Caco-2 (cell line): Measurements from ENCODE around the gene DDT. TPM values are rescaled to one million over a fixed set of nuclear protein-coding genes. Genes with fewer than 3 reads are reported as not detected.

ENCODE experiments used
- BruUV-seq: library from RNA; stranded (reverse); fragments of 400-500 nt; replicated peaks from 2 replicates; lab custom pipeline; 2021; lab: Mats Ljungman, UMichigan
- CTCF ChIA-PET: fragments of 300-600 bp; sonication (Branson Sonifier 250); formaldehyde crosslinking; loops from one replicate; lab custom pipeline; 2022; ENCODE audit warnings: antibody characterized with exemption; lab: Charles Lee
- POLR2A ChIA-PET: fragments of 300-600 bp; sonication (Branson Sonifier 250); formaldehyde crosslinking; loops from one replicate; lab custom pipeline; 2022; ENCODE audit warnings: antibody characterized with exemption; lab: Charles Lee
- DNase-seq, 2 experiments: peaks; one replicate each; pipeline versions ENCODE4 v3.0.0 to v3.0.0-alpha.2; 2020 to 2022
- H3K27me3 ChIP-seq: replicated peaks from 2 replicates; pipeline ENCODE4 v1.6.0; 2011; ENCODE audit warnings: low read length; ENCODE audit not compliant: control insufficient read depth, insufficient read depth
- H3K36me3 ChIP-seq: 2 replicates; pipeline ENCODE4 v1.5.1; 2011; ENCODE audit warnings: low read length; ENCODE audit not compliant: control insufficient read depth, insufficient read depth
- H3K4me1 ChIP-seq: fragments of 250-450 bp; sonication (Bioruptor Pico); 2 replicates; pipeline ENCODE4 v1.5.1; 2020; ENCODE audit warnings: mild to moderate bottlenecking
- H3K4me3 ChIP-seq: 2 replicates; pipeline ENCODE4 v1.5.1; 2011; ENCODE audit warnings: low read depth, mild to moderate bottlenecking, control low read depth, low read length
- H3K9me3 ChIP-seq: fragments of 250-450 bp; sonication (Bioruptor Pico); 2 replicates; pipeline ENCODE4 v1.5.1; 2020; ENCODE audit warnings: mild to moderate bottlenecking, moderate library complexity
- H3K27ac Mint-ChIP-seq: one replicate; pipeline ENCODE4 v1.8.0; 2022; ENCODE audit warnings: mixed read lengths; ENCODE audit not compliant: unreplicated experiment
- H3K27me3 Mint-ChIP-seq: one replicate; pipeline ENCODE4 v1.8.0; 2022; ENCODE audit warnings: mixed read lengths; ENCODE audit not compliant: insufficient read depth, unreplicated experiment
- H3K36me3 Mint-ChIP-seq: one replicate; pipeline ENCODE4 v1.8.0; 2022; ENCODE audit warnings: mild to moderate bottlenecking, mixed read lengths; ENCODE audit not compliant: insufficient read depth, unreplicated experiment
- H3K4me1 Mint-ChIP-seq: one replicate; pipeline ENCODE4 v1.8.0; 2022; ENCODE audit warnings: low read depth, mixed read lengths; ENCODE audit not compliant: unreplicated experiment
- H3K4me3 Mint-ChIP-seq: one replicate; pipeline ENCODE4 v1.8.0; 2022; ENCODE audit warnings: mild to moderate bottlenecking, moderate library complexity, mixed read lengths; ENCODE audit not compliant: unreplicated experiment
- H3K9me3 Mint-ChIP-seq: one replicate; pipeline ENCODE4 v1.8.0; 2022; ENCODE audit warnings: mixed read lengths; ENCODE audit not compliant: unreplicated experiment
- CTCF ChIP-seq, 2 experiments: fragments of 200-600 bp in 1 of 2; IDR thresholded peaks; 1 replicate in 1 of 2; 2 replicates in 1 of 2; pipeline versions ENCODE4 v1.5.1 to v1.8.0; 2011 to 2022; ENCODE audit warnings: antibody characterized with exemption in 1 of 2, control low read depth in 1 of 2, inconsistent platforms in 1 of 2, low read depth in 1 of 2, low read length in 1 of 2, mild to moderate bottlenecking in 1 of 2, moderate library complexity in 1 of 2; ENCODE audit not compliant: insufficient read depth in 1 of 2, severe bottlenecking in 1 of 2, unreplicated experiment in 1 of 2
- intact Hi-C: fragments of 100-400 bp; cut with micrococcal nuclease; formaldehyde crosslinking; loops from one replicate; pipeline ENCODE4 v1.10.0; 2022; ENCODE audit not compliant: unreplicated experiment
- total RNA-seq: library from RNA; stranded (reverse); gene quantifications from 2 replicates; pipeline ENCODE4 v1.2.3, GENCODE V29; 2022

The DDT gene
- total RNA-seq, 1 experiment from 2014 or later, result 123 TPM

DNA sequence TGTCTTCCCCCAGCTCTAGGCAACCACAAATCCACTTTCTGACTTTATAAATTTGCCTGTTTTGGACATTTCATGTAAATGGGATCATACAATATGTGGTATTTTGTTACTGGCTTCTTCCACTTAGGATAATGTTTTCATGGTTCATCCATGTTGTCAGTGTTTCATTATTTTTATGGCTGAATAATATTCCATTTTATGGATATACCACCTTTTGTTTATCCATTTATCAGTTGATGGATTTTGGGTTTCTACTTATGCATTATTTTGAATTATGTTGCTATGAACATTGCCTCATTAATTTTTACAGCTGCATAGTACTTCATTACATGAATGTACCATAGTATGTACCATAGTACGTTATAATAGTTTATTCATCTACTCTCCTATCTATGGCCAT, 41.9 kb upstream of the DDT start:
- no peak for TF ChIP-seq CTCF (IDR thresholded peaks at IDR 0.05; ENCODE audit: insufficient read depth in 1 of 2, low read depth in 1 of 2, low read length in 1 of 2, severe bottlenecking in 1 of 2, unreplicated experiment in 1 of 2)
- Mint-ChIP-seq H3K4me3 (no peak overlapping the region), H3K27ac (no peak overlapping the region), H3K27me3 (no peaks in the 10 kb centered on the region), H3K4me1 (peaks cover 13% of the 10 kb centered on the region), H3K9me3 (no peaks in the 10 kb centered on the region), H3K36me3 (peaks cover 8% of the 10 kb centered on the region)
- Histone ChIP-seq H3K4me1 (no peaks in the 10 kb centered on the region), H3K9me3 (no peaks in the 10 kb centered on the region), H3K27me3 (no peaks in the 10 kb centered on the region), H3K36me3 (no peaks in the 10 kb centered on the region), H3K4me3 (no peak overlapping the region)
- CTCF ChIA-PET, result interaction anchor here (0.7 kb wide), 1 partner anchor 10 kb away, joined by 3 read pairs; no protein-coding TSS in a partner anchor
- DNase-seq, result no peak
- BruUV-seq, result no TSS peak
- intact Hi-C loops, result no loop called here
- POLR2A ChIA-PET, result no interaction called here

GRCh38 chr22:24011735-24012068, 37.5 kb upstream of the DDT start:
- DNase-seq, result peak in 1 of 2 experiments; percentile 49
- Histone ChIP-seq H3K9me3 (peaks cover 11% of the 10 kb centered on the region; the same call in 1 of the 2 replicates), H3K4me3 (peak overlapping the region; percentile 93), H3K36me3 (no peaks in the 10 kb centered on the region), H3K27me3 (no peaks in the 10 kb centered on the region), H3K4me1 (peaks cover 26% of the 10 kb centered on the region)
- H3K4me3 Mint-ChIP-seq, result peak overlapping the region; percentile 92
- peaks cover 15% of the 10 kb centered on the region for H3K36me3 Mint-ChIP-seq
- CTCF ChIA-PET, result no interaction called here
- POLR2A ChIA-PET, result no interaction called here
- peaks cover 33% of the 10 kb centered on the region for H3K4me1 Mint-ChIP-seq
- H3K27ac Mint-ChIP-seq, result peak overlapping the region; percentile 93
- H3K9me3 Mint-ChIP-seq, result peaks cover 12% of the 10 kb centered on the region
- H3K27me3 Mint-ChIP-seq, result no peaks in the 10 kb centered on the region
- no peak for TF ChIP-seq CTCF (IDR thresholded peaks at IDR 0.05; ENCODE audit: insufficient read depth in 1 of 2, low read depth in 1 of 2, low read length in 1 of 2, severe bottlenecking in 1 of 2, unreplicated experiment in 1 of 2)
- TSS peak; percentile 51 for BruUV-seq
- intact Hi-C loops, result no loop called here

DNA sequence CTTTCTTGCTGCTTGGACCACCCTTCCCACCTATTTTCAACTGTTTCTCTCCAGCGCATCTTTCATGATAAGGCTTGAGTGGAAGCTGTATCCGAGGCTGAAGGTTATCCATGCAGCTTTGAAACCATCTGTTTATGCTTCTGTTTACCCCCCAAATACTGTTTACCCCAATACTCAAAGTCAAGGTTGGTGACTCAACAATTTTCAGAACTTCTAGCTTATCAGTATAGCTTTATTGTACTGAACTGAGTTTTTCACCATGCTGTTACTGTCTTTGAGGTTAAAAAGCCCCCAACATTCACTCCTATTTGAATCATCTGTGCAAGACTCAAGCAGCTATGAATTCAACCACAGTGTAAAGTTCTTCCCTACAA, 35.8 kb upstream of the DDT start:
- H3K9me3 Mint-ChIP-seq, result peaks cover 12% of the 10 kb centered on the region
- TF ChIP-seq CTCF (IDR thresholded peaks at IDR 0.05; ENCODE audit: insufficient read depth in 1 of 2, low read depth in 1 of 2, low read length in 1 of 2, severe bottlenecking in 1 of 2, unreplicated experiment in 1 of 2), result no peak
- H3K4me1 ChIP-seq, result peaks cover 26% of the 10 kb centered on the region
- intact Hi-C loops, result no loop called here
- H3K27ac Mint-ChIP-seq, result peak overlapping the region; percentile 93
- no peak overlapping the region for H3K4me3 ChIP-seq
- no TSS peak for BruUV-seq
- peaks cover 15% of the 10 kb centered on the region for H3K36me3 Mint-ChIP-seq
- peaks cover 11% of the 10 kb centered on the region; the same call in 1 of the 2 replicates for H3K9me3 ChIP-seq
- DNase-seq, result no peak
- no peaks in the 10 kb centered on the region for H3K36me3 ChIP-seq
- no peaks in the 10 kb centered on the region for H3K27me3 ChIP-seq
- CTCF ChIA-PET, result no interaction called here
- no peak overlapping the region for H3K4me3 Mint-ChIP-seq
- H3K27me3 Mint-ChIP-seq, result no peaks in the 10 kb centered on the region
- POLR2A ChIA-PET, result interaction anchor here (0.6 kb wide), 1 partner anchor 17 kb away, joined by 5 read pairs; no protein-coding TSS in a partner anchor
- H3K4me1 Mint-ChIP-seq, result peaks cover 33% of the 10 kb centered on the region
